GM21528 (cell line): Measurements from ENCODE around the gene RNF2.
A peak's percentile ranks its signal among the peaks of the same experiment; 100 is the strongest.
"Not testable (repeated sequence)": the region's sequence is repeated elsewhere in the genome, so short reads cannot be mapped to it uniquely, and the experiment has no call there.

Source experiments
- ATAC-seq: cut with Tn5 transposase; IDR thresholded peaks from one replicate; pipeline ENCODE4 v1.9.1; 2021; ENCODE audit warnings: mild to moderate bottlenecking, moderate library complexity; ENCODE audit not compliant: unreplicated experiment, low FRiP score

RNF2 gene

GRCh38 chr1:185044981-185045813, at the start of gene RNF2:
Gene RNF2, plus strand, starts transcription at chr1:185045558. Its CDS starts 41,996 bp downstream, at chr1:185087554.
- peak; percentile 86 for ATAC-seq

GRCh38 chr1:184999974-185000373, 45.4 kb upstream of the RNF2 start:
- not testable (repeated sequence) for ATAC-seq

GRCh38 chr1:185001312-185001880, 44.0 kb upstream of the RNF2 start:
- ATAC-seq, result not testable (repeated sequence)

- no peak for ATAC-seq
These were observed 36.5 kb upstream of the RNF2 start for GRCh38 chr1:185008838-185009237.

- ATAC-seq, result no peak
These were observed 35.0 kb upstream of the RNF2 start for GRCh38 chr1:185010361-185010760.

- no peak for ATAC-seq
These were observed 30.4 kb upstream of the RNF2 start for GRCh38 chr1:185014941-185015340.

- ATAC-seq, result no peak
These were observed 29.7 kb upstream of the RNF2 start for GRCh38 chr1:185015631-185016030.

- ATAC-seq, result no peak
These were observed 28.5 kb upstream of the RNF2 start for GRCh38 chr1:185016880-185017279.

- no peak for ATAC-seq
These were observed 28.0 kb upstream of the RNF2 start for GRCh38 chr1:185017338-185017737.

GRCh38 chr1:185017966-185018365, 27.4 kb upstream of the RNF2 start:
- no peak for ATAC-seq

- no peak for ATAC-seq
These were observed 18.0 kb upstream of the RNF2 start for GRCh38 chr1:185027252-185027882.

GRCh38 chr1:185033686-185034085, 11.7 kb upstream of the RNF2 start:
- ATAC-seq, result no peak

- ATAC-seq, result no peak
These were observed 10.1 kb upstream of the RNF2 start for GRCh38 chr1:185035258-185035657.

GRCh38 chr1:185038813-185039376, 6.5 kb upstream of the RNF2 start:
- no peak for ATAC-seq

- ATAC-seq, result no peak
These were observed 5.5 kb upstream of the RNF2 start for GRCh38 chr1:185039726-185040407.

GRCh38 chr1:185040408-185040735, 5.0 kb upstream of the RNF2 start:
- ATAC-seq, result no peak

GRCh38 chr1:185041742-185042141, 3.6 kb upstream of the RNF2 start:
- no peak for ATAC-seq

- ATAC-seq, result no peak
These were observed 2.6 kb upstream of the RNF2 start for GRCh38 chr1:185042737-185043136.

GRCh38 chr1:185044387-185044786, 971 bp upstream of the RNF2 start:
- no peak for ATAC-seq

GRCh38 chr1:185045814-185046492, 595 bp downstream of the RNF2 start:
- peak; percentile 46 for ATAC-seq
